Measurements from ENCODE around the gene POLE3.

DNA sequence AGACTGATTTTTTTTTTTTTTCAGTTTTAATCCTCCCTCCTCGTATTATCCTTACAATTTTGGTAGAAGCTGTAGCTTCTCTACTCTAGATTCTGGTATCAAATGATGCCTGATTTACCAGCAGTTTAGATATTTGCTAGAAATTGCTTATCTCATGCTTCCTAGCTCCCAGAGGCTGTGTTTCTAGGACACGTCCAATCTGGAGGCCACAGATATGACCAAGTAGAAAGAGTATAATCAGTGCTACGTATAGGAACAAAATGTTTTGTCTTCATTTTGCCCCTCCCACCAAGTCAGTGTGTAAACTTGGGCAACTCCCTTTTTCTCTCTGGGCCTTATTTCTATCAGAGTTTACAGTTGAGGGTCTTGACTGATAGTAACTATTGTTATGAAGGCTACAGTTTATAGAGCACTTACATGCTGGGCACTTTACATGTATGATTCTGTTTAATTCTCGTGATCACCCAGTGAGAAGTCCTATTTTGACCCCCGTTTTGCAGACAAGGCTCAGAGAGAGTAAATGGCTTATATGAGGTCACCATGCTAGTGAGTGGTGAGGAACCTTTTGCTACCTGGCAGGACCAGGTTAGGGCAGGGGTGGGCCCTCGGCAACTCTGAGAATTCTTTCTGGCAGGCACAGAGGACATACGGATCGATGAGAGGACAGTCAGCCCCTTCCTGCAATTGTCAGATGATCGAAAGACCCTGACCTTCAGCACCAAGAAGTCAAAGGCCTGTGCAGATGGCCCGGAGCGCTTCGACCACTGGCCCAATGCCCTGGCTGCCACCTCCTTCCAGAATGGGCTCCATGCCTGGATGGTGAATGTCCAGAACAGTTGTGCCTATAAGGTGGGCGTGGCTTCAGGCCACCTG is 41.3 kb downstream of the POLE3 start:
- TF ChIP-seq, protein P1, sequence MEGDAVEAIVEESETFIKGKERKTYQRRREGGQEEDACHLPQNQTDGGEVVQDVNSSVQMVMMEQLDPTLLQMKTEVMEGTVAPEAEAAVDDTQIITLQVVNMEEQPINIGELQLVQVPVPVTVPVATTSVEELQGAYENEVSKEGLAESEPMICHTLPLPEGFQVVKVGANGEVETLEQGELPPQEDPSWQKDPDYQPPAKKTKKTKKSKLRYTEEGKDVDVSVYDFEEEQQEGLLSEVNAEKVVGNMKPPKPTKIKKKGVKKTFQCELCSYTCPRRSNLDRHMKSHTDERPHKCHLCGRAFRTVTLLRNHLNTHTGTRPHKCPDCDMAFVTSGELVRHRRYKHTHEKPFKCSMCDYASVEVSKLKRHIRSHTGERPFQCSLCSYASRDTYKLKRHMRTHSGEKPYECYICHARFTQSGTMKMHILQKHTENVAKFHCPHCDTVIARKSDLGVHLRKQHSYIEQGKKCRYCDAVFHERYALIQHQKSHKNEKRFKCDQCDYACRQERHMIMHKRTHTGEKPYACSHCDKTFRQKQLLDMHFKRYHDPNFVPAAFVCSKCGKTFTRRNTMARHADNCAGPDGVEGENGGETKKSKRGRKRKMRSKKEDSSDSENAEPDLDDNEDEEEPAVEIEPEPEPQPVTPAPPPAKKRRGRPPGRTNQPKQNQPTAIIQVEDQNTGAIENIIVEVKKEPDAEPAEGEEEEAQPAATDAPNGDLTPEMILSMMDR (IDR thresholded peaks at IDR 0.05; ENCODE audit: extremely low read depth in 1 of 2, insufficient read depth in 1 of 2, low read depth in 1 of 2, low read length in 2 of 2), result no peak
- TF ChIP-seq POLR2A (IDR thresholded peaks at IDR 0.05; ENCODE audit: low read depth, low read length), result no peak
- TF ChIP-seq EZH2 (IDR thresholded peaks at IDR 0.05; ENCODE audit: borderline replicate concordance, low read depth, low read length, severe bottlenecking), result no peak
- no peak for TF ChIP-seq POLR2AphosphoS5 (IDR thresholded peaks at IDR 0.05; ENCODE audit: insufficient read depth, low read depth, low read length)
- no peak for TF ChIP-seq MYC (IDR thresholded peaks at IDR 0.05; ENCODE audit: low read depth, low read length)
